HG03025 (cell line): ENCODE data around the gene LGI1.

Source experiments
- ATAC-seq: cut with Tn5 transposase; IDR thresholded peaks from one replicate; pipeline ENCODE4 v1.9.1; 2021; ENCODE audit warnings: mild to moderate bottlenecking, moderate library complexity; ENCODE audit not compliant: unreplicated experiment, low FRiP score

LGI1 gene

GRCh38 chr10:93757801-93758507 lies at the start of gene LGI1:
LGI1 (plus strand) TSS chr10:93757936; CDS start chr10:93758145, 209 bp downstream.
- no peak for ATAC-seq

- ATAC-seq, result no peak
Observed at GRCh38 chr10:93710333-93710909, 47.3 kb upstream of the LGI1 start.

GRCh38 chr10:93711891-93712290 lies 45.8 kb upstream of the LGI1 start:
- no peak for ATAC-seq

- ATAC-seq, result no peak
Observed at GRCh38 chr10:93712593-93712992, 45.1 kb upstream of the LGI1 start.

GRCh38 chr10:93715345-93715744 lies 42.4 kb upstream of the LGI1 start:
- peak; percentile 83 for ATAC-seq

- no peak for ATAC-seq
Observed at GRCh38 chr10:93716766-93717165, 41.0 kb upstream of the LGI1 start.

GRCh38 chr10:93718937-93719725 lies 38.6 kb upstream of the LGI1 start:
- no peak for ATAC-seq

GRCh38 chr10:93719901-93720300 lies 37.8 kb upstream of the LGI1 start:
- ATAC-seq, result no peak

GRCh38 chr10:93722550-93722949 lies 35.2 kb upstream of the LGI1 start:
- no peak for ATAC-seq

- no peak for ATAC-seq
Observed at GRCh38 chr10:93723153-93723552, 34.6 kb upstream of the LGI1 start.

GRCh38 chr10:93726024-93726423 lies 31.7 kb upstream of the LGI1 start:
- no peak for ATAC-seq

- no peak for ATAC-seq
Observed at GRCh38 chr10:93741367-93741766, 16.4 kb upstream of the LGI1 start.

GRCh38 chr10:93742633-93743349 lies 14.9 kb upstream of the LGI1 start:
- ATAC-seq, result peak; percentile 86

- ATAC-seq, result no peak
Observed at GRCh38 chr10:93745408-93746065, 12.2 kb upstream of the LGI1 start.

- ATAC-seq, result no peak
Observed at GRCh38 chr10:93746844-93747284, 10.9 kb upstream of the LGI1 start.

- ATAC-seq, result no peak
Observed at GRCh38 chr10:93749218-93749799, 8.4 kb upstream of the LGI1 start.

- no peak for ATAC-seq
Observed at GRCh38 chr10:93751124-93751523, 6.6 kb upstream of the LGI1 start.

- ATAC-seq, result no peak
Observed at GRCh38 chr10:93751832-93752231, 5.9 kb upstream of the LGI1 start.

- ATAC-seq, result no peak
Observed at GRCh38 chr10:93752761-93753160, 5.0 kb upstream of the LGI1 start.
